ENCODE results near the gene C3orf22.

The C3orf22 gene

DNA sequence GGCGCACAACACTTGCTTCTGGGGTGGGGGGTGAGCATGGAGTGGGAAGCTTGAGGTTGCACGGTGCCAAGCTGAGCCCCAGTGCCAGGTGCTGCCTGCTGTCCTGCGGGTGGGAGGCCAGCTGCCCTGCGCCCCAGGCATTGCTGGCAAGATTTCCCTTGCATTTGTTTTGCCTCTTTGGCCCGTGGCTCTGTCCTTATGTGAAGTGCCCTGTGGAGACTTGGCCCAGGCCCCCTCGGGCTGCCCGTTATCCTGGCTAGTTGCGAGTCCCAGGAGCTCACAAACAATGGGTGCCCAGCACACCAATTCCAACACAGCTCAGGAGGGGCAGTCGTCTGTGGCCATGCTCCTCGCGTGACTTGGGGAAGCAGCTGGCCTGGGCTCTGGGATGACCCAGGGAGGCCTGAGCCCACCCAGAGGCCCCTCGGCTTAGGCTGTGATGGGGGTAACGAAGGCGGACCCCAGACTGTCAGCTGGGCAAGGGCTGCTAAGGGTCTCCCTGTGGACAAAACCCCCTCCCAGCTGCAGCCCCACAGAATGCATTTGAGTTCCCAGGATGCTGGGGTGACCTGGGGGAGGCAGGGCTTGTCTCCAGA lies 5.9 kb downstream of the C3orf22 start:
- TF ChIP-seq SIN3A (IDR thresholded peaks at IDR 0.05; ENCODE audit: borderline replicate concordance, insufficient read depth, low read length): no peak
- no peak for TF ChIP-seq TAF1 (IDR thresholded peaks at IDR 0.05; ENCODE audit: borderline replicate concordance, insufficient read depth, low read length)
- TF ChIP-seq, protein P1, sequence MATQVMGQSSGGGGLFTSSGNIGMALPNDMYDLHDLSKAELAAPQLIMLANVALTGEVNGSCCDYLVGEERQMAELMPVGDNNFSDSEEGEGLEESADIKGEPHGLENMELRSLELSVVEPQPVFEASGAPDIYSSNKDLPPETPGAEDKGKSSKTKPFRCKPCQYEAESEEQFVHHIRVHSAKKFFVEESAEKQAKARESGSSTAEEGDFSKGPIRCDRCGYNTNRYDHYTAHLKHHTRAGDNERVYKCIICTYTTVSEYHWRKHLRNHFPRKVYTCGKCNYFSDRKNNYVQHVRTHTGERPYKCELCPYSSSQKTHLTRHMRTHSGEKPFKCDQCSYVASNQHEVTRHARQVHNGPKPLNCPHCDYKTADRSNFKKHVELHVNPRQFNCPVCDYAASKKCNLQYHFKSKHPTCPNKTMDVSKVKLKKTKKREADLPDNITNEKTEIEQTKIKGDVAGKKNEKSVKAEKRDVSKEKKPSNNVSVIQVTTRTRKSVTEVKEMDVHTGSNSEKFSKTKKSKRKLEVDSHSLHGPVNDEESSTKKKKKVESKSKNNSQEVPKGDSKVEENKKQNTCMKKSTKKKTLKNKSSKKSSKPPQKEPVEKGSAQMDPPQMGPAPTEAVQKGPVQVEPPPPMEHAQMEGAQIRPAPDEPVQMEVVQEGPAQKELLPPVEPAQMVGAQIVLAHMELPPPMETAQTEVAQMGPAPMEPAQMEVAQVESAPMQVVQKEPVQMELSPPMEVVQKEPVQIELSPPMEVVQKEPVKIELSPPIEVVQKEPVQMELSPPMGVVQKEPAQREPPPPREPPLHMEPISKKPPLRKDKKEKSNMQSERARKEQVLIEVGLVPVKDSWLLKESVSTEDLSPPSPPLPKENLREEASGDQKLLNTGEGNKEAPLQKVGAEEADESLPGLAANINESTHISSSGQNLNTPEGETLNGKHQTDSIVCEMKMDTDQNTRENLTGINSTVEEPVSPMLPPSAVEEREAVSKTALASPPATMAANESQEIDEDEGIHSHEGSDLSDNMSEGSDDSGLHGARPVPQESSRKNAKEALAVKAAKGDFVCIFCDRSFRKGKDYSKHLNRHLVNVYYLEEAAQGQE (IDR thresholded peaks at IDR 0.05; ENCODE audit: insufficient read depth in 1 of 2, low read depth in 2 of 2, low read length in 2 of 2): no peak
- no peak for TF ChIP-seq POLR2AphosphoS5 (IDR thresholded peaks at IDR 0.05; ENCODE audit: low read depth, low read length)
- TF ChIP-seq FOXP2 (optimal IDR thresholded peaks at IDR 0.05; ENCODE audit: borderline replicate concordance, extremely low read depth, extremely low read length, insufficient read depth): no peak

DNA sequence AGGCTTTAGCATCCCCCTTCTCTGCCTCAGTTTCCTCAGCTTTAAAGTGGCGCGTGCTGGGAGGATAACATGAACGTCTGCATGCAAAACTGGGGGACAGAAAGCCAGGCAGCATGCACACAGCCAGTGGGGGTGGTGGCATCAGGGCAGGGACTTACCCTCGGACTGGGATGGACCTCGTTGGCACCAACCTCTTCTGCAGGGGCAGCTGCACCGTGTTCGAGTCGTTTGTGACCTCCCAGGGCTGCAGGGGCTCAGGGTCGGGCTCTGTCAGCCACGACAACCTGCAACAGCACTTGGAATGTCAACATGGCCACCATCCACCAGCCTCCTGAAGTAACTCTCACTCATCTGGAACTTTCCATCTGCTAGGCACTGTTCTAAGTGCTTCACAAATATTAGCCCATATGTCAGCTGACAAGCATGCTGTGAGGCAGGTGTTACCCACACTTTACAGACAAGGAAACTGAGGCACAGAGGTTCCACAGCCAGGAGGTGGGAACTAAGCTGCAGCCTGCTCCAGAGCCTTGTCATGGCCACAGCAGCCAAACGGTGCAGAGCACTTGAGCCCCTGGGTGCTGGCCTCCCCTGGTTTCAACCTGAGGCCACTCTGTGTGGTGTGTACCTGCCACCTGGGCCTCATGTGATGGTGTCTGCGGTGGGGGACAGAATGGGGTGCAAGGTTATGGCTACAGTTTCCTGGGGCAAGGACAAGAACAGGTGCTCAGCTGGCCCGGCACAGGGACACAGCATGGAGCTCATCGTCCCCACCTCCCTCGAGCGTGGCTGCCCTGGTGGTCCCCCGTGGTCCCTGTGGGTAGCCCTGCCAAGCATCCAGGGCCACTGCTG lies 6.7 kb downstream of the C3orf22 start:
- TF ChIP-seq SIN3A (IDR thresholded peaks at IDR 0.05; ENCODE audit: borderline replicate concordance, insufficient read depth, low read length): no peak
- TF ChIP-seq, protein P1 (IDR thresholded peaks at IDR 0.05; ENCODE audit: insufficient read depth in 1 of 2, low read depth in 2 of 2, low read length in 2 of 2): no peak
- no peak for TF ChIP-seq POLR2AphosphoS5 (IDR thresholded peaks at IDR 0.05; ENCODE audit: low read depth, low read length)
- TF ChIP-seq TAF1 (IDR thresholded peaks at IDR 0.05; ENCODE audit: borderline replicate concordance, insufficient read depth, low read length): no peak
- no peak for TF ChIP-seq FOXP2 (optimal IDR thresholded peaks at IDR 0.05; ENCODE audit: borderline replicate concordance, extremely low read depth, extremely low read length, insufficient read depth)

DNA sequence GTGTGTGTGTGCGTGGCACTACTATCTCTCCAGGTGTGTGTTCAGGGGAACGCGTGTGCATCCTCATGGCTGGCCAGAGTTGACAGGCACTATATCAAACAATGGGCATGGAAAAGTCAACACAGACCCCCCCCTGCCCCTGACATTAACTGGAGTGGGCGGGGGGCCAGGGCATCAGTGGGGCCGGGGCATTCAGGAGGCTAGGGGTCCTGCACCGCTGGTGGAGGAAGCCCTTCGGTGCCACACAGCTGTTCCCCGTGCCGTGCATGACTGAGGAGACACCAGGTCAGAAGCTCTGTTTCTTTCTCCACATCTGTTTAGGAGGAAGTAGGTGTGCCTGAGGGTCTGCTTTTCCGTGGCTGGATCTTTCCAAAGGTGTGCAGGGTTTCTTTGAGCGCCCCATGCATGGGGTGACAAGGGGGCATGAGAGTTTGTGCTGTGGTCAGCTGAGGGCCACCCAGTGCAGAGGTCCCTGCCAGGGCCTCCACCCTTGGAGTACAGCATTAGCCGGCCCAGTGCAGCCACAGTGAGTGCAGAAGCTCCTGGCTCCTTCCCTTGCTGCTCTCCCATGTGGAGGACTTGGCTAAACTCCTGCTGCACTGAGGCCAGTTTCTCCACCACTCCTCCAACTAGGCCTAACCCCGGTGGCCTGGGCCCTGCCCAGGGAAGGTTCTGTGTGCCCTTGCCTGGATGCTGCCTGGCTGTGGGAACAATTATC lies 7.5 kb downstream of the C3orf22 start:
- TF ChIP-seq SIN3A (IDR thresholded peaks at IDR 0.05; ENCODE audit: borderline replicate concordance, insufficient read depth, low read length) (no peak), POLR2AphosphoS5 (IDR thresholded peaks at IDR 0.05; ENCODE audit: low read depth, low read length) (no peak), TAF1 (IDR thresholded peaks at IDR 0.05; ENCODE audit: borderline replicate concordance, insufficient read depth, low read length) (no peak), FOXP2 (optimal IDR thresholded peaks at IDR 0.05; ENCODE audit: borderline replicate concordance, extremely low read depth, extremely low read length, insufficient read depth) (no peak)
- TF ChIP-seq, protein P1 (IDR thresholded peaks at IDR 0.05; ENCODE audit: insufficient read depth in 1 of 2, low read depth in 2 of 2, low read length in 2 of 2): no peak

DNA sequence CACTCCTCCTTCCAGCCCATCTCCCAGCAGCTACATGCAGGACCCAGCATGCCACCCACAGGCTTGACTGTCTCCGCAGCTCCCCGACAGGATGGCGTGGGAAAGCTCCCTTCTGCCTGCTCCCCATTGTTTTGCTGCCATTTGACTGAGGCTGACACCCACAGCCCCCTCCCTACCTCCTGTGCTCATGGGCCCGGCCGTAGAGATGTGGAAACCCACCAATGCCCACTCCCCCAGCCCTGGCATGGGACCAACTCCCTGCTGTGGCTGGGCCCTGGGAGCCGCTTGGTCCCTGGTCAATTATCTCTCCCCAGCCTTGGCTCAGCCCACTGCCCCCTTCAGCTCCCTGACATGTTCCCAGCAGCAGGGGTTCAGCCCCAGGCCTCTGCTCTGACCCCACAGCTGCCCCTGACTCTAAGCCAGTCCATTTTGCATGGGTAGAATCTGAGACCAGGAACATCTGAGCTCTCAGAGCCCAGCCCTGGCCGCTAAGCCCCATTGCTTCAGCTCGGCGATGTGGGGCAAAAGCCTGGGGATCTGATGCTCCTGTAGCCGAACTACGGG lies 8.2 kb downstream of the C3orf22 start:
- TF ChIP-seq POLR2AphosphoS5 (IDR thresholded peaks at IDR 0.05; ENCODE audit: low read depth, low read length) (no peak), TAF1 (IDR thresholded peaks at IDR 0.05; ENCODE audit: borderline replicate concordance, insufficient read depth, low read length) (no peak), FOXP2 (optimal IDR thresholded peaks at IDR 0.05; ENCODE audit: borderline replicate concordance, extremely low read depth, extremely low read length, insufficient read depth) (no peak)
- TF ChIP-seq, protein P1 (IDR thresholded peaks at IDR 0.05; ENCODE audit: insufficient read depth in 1 of 2, low read depth in 2 of 2, low read length in 2 of 2): no peak
